Right lobe of liver (tissue), 4 donors: ENCODE measurements around the gene ADGRF1.

ENCODE experiments used
- CTCF ChIP-seq, 4 donors: fragments of 200-600 bp in 3 of 4; fragments of 450-650 bp in 1 of 4; IDR thresholded peaks; one replicate each; pipeline versions ENCODE4 v1.5.1 to v1.8.0; 2016 to 2022; ENCODE audit warnings: antibody characterized with exemption in 4 of 4, mild to moderate bottlenecking in 2 of 4
- POLR2A ChIP-seq: fragments of 450-650 bp; IDR thresholded peaks from one replicate; pipeline ENCODE4 v1.6.1; 2017; ENCODE audit warnings: antibody characterized with exemption, mild to moderate bottlenecking
- donor health status: DM: no; HTN: no; CAD: no.
- donor health status: DM: no; HTN: no; CAD: no.
- donor health status: DM: no; HTN: yes; CAD: no.

- no peak for TF ChIP-seq CTCF (IDR thresholded peaks at IDR 0.05)
- TF ChIP-seq POLR2A, result no peak
Observed at GRCh38 chr6:47005486-47005885, 36.6 kb downstream of the ADGRF1 start.
